Epithelial cell of esophagus (primary cell): Measurements from ENCODE around the gene SLC2A5.

Experiments used
- DNase-seq: peaks from one replicate; pipeline ENCODE4 v3.0.0; 2010; ENCODE audit warnings: low read depth
- H3K4me3 ChIP-seq: 2 replicates; pipeline ENCODE4 v1.5.1; 2011; ENCODE audit warnings: mild to moderate bottlenecking, low read length, control low read depth
- TF ChIP-seq, protein P1 (sequence below): IDR thresholded peaks from 2 replicates; pipeline ENCODE4 v1.5.1; 2011; ENCODE audit warnings: low read depth, mild to moderate bottlenecking, low read length, control low read depth, inconsistent platforms; ENCODE audit not compliant: insufficient read depth; ENCODE audit errors: missing control alignments

Gene SLC2A5

DNA sequence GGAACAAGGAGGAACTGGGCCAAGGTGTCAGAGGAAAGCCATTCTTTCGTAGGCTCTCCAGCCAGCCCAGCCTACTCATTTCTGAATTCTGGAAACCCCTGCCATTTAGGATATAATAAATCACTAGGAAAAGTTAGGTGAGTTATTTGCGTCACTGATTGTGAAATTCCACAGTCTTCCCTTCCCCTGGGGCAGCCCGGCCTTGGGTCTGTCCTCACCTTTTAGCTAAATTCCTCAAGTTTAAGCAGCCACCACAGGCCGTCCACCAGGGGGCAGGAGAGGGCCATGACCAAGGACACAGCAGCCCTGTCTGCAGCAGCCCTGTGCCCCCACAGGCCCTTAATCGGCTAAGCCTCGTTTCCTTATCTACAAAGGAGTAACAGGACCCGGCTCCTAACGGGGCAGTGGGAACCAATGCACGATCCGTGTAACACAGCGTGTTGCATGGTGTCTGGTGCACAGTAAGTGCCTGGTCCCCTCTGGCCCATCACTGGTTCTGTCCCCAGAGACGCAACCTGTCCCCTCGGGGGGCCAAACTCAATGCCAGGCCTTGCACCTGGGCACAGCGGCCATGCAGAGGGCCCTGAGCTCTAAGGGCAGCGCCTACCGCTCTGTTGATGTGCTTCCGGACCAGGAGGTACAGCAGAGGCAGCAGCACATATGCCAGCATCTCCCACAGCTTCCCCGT, 41.4 kb upstream of the SLC2A5 start:
- DNase-seq, result peak; percentile 98
- TF ChIP-seq, protein P1, sequence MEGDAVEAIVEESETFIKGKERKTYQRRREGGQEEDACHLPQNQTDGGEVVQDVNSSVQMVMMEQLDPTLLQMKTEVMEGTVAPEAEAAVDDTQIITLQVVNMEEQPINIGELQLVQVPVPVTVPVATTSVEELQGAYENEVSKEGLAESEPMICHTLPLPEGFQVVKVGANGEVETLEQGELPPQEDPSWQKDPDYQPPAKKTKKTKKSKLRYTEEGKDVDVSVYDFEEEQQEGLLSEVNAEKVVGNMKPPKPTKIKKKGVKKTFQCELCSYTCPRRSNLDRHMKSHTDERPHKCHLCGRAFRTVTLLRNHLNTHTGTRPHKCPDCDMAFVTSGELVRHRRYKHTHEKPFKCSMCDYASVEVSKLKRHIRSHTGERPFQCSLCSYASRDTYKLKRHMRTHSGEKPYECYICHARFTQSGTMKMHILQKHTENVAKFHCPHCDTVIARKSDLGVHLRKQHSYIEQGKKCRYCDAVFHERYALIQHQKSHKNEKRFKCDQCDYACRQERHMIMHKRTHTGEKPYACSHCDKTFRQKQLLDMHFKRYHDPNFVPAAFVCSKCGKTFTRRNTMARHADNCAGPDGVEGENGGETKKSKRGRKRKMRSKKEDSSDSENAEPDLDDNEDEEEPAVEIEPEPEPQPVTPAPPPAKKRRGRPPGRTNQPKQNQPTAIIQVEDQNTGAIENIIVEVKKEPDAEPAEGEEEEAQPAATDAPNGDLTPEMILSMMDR, result peak; percentile 88
- H3K4me3 ChIP-seq, result no peak overlapping the region

GRCh38 chr1:9108056-9108665, 38.7 kb upstream of the SLC2A5 start:
- H3K4me3 ChIP-seq, result no peak overlapping the region
- TF ChIP-seq, protein P1, result no peak
- no peak for DNase-seq

DNA sequence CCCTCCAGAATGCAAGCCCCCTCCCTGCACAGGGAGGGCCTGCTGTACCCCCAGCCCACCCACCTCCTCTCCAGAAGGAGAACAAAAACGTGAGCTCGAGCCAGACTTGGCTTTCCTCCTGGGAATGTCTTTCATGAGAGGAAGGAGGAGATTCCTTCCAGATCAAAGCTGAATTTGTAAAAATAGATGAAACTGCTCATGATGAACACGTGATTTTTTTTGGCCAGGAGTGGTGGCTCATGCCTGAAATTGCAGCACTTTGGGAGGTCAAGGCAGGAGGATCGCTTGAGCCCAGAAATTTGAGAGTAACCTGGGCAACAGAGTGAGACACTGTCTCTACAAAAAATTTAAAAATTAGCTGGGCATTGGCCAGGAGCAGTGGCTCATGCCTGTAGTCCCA, 37.7 kb upstream of the SLC2A5 start:
- DNase-seq, result no peak
- no peak overlapping the region for H3K4me3 ChIP-seq
- TF ChIP-seq, protein P1, result no peak

- no peak for DNase-seq
- no peak overlapping the region for H3K4me3 ChIP-seq
- TF ChIP-seq, protein P1, result no peak
Measured at GRCh38 chr1:9106286-9106685, 36.9 kb upstream of the SLC2A5 start.

- no peak for DNase-seq
- TF ChIP-seq, protein P1, result no peak
- H3K4me3 ChIP-seq, result no peak overlapping the region
Measured at GRCh38 chr1:9105336-9105867, 36.0 kb upstream of the SLC2A5 start.

DNA sequence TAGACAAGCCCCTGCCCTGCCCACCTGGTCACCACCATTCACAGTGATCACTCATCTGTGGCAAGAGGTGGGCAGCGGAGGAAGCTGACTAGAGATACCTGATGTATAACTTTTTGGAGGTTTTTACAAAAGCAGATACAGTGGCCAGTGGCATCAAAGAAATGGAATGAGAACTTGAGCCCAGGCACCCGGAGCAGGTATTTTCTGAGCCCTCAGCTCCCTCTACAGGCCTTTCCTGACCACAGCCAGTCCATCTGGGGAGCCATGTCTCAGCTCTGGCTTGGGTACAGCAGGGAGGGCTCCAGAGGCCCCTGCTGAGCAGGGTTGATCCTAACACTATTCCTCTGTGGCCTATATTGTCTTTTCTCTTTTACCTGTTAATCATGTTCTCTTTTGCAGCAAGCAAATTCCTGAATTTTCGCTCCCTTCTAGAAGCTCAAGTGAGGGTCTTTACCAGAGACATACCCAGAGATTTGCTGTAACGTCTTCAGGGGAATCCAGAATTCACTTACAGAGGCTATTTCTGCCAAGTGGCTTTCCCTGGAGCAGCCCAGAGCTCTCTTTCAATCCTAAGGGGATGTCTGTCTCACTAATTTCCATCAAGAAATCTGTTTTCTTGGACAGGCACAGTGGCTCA, 32.2 kb upstream of the SLC2A5 start:
- H3K4me3 ChIP-seq, result no peak overlapping the region
- TF ChIP-seq, protein P1, result peak; percentile 91
- peak; percentile 64 for DNase-seq
